MM.1S (cell line): ENCODE results near the gene MAPK8IP2.

Experiments used
- DNase-seq: peaks from one replicate; pipeline ENCODE4 v3.0.0-alpha.2; 2015
- H2AFZ ChIP-seq: fragments of 300-600 bp; sonication (generic); 2 replicates; pipeline ENCODE4 v1.6.0; 2016; ENCODE audit warnings: antibody characterized with exemption, low read length
- H3F3A ChIP-seq: fragments of 300-600 bp; sonication (generic); 2 replicates; pipeline ENCODE4 v1.6.1; 2016; ENCODE audit warnings: mild to moderate bottlenecking, antibody characterized with exemption, low read length, moderate library complexity, mixed read lengths; ENCODE audit not compliant: insufficient read depth
- H3K27ac ChIP-seq: fragments of 300-600 bp; sonication (generic); 2 replicates; pipeline ENCODE4 v1.5.1; 2016; ENCODE audit warnings: mild to moderate bottlenecking, low read length
- H3K27me3 ChIP-seq: fragments of 300-600 bp; sonication (generic); replicated peaks from 2 replicates; pipeline ENCODE4 v1.6.0; 2016; ENCODE audit warnings: low read length; ENCODE audit not compliant: insufficient read depth
- H3K36me3 ChIP-seq: fragments of 300-600 bp; sonication (generic); replicated peaks from 2 replicates; pipeline ENCODE4 v1.6.1; 2016; ENCODE audit warnings: mild to moderate bottlenecking, low read length, mixed read lengths; ENCODE audit not compliant: insufficient read depth
- H3K4me1 ChIP-seq: fragments of 300-600 bp; sonication (generic); 2 replicates; pipeline ENCODE4 v1.6.1; 2016; ENCODE audit warnings: low read length, mixed read lengths
- H3K4me2 ChIP-seq: fragments of 300-600 bp; sonication (generic); 2 replicates; pipeline ENCODE4 v1.6.0; 2016; ENCODE audit warnings: low read depth, low read length
- H3K4me3 ChIP-seq: fragments of 300-600 bp; sonication (generic); 2 replicates; pipeline ENCODE4 v1.5.1; 2016; ENCODE audit warnings: low read length, mixed read lengths
- H3K79me2 ChIP-seq: fragments of 300-600 bp; sonication (generic); 2 replicates; pipeline ENCODE4 v1.6.1; 2016; ENCODE audit warnings: mixed run types, low read length, mixed read lengths
- H3K9ac ChIP-seq: fragments of 300-600 bp; sonication (generic); 2 replicates; pipeline ENCODE4 v1.6.1; 2016; ENCODE audit warnings: low read length, mixed read lengths
- H3K9me2 ChIP-seq: fragments of 300-600 bp; sonication (generic); replicated peaks from 2 replicates; pipeline ENCODE4 v1.6.1; 2016; ENCODE audit warnings: mild to moderate bottlenecking, low read length, mixed read lengths; ENCODE audit not compliant: insufficient read depth
- H3K9me3 ChIP-seq: fragments of 300-600 bp; sonication (generic); replicated peaks from 2 replicates; pipeline ENCODE4 v1.6.1; 2016; ENCODE audit warnings: mild to moderate bottlenecking, low read length, mixed read lengths; ENCODE audit not compliant: insufficient read depth
- H4K20me1 ChIP-seq: fragments of 300-600 bp; sonication (generic); 2 replicates; pipeline ENCODE4 v1.6.1; 2016; ENCODE audit warnings: mild to moderate bottlenecking, low read length, moderate library complexity, mixed read lengths; ENCODE audit not compliant: insufficient read depth
- EZH2 ChIP-seq: fragments of 300-600 bp; sonication (generic); optimal IDR thresholded peaks from 2 replicates; pipeline ENCODE3; 2017; ENCODE audit warnings: low read depth, mild to moderate bottlenecking, antibody characterized with exemption, low read length, mixed read lengths
- EZH2phosphoT487 ChIP-seq: fragments of 300-600 bp; sonication (generic); IDR thresholded peaks from 2 replicates; pipeline ENCODE4 v1.6.1; 2018; ENCODE audit warnings: antibody characterized with exemption, low read length
- TF ChIP-seq, protein P1 (sequence below): fragments of 300-600 bp; sonication (generic); IDR thresholded peaks from 2 replicates; pipeline ENCODE4 v1.5.1; 2016; ENCODE audit warnings: antibody characterized with exemption, low read length, mixed read lengths

The MAPK8IP2 gene

GRCh38 chr22:50570861-50571260 is 29.7 kb upstream of the MAPK8IP2 start:
- Histone ChIP-seq H2AFZ (no peak overlapping the region), H3K36me3 (no peaks in the 10 kb centered on the region), H3F3A (no peaks in the 10 kb centered on the region), H3K4me1 (no peaks in the 10 kb centered on the region), H3K9me3 (no peaks in the 10 kb centered on the region), H3K79me2 (no peaks in the 10 kb centered on the region), H3K27me3 (no peaks in the 10 kb centered on the region), H3K4me2 (no peak overlapping the region), H3K4me3 (no peak overlapping the region), H3K9ac (no peak overlapping the region), H3K27ac (no peak overlapping the region), H4K20me1 (no peaks in the 10 kb centered on the region), H3K9me2 (no peaks in the 10 kb centered on the region)
- TF ChIP-seq, protein P1, sequence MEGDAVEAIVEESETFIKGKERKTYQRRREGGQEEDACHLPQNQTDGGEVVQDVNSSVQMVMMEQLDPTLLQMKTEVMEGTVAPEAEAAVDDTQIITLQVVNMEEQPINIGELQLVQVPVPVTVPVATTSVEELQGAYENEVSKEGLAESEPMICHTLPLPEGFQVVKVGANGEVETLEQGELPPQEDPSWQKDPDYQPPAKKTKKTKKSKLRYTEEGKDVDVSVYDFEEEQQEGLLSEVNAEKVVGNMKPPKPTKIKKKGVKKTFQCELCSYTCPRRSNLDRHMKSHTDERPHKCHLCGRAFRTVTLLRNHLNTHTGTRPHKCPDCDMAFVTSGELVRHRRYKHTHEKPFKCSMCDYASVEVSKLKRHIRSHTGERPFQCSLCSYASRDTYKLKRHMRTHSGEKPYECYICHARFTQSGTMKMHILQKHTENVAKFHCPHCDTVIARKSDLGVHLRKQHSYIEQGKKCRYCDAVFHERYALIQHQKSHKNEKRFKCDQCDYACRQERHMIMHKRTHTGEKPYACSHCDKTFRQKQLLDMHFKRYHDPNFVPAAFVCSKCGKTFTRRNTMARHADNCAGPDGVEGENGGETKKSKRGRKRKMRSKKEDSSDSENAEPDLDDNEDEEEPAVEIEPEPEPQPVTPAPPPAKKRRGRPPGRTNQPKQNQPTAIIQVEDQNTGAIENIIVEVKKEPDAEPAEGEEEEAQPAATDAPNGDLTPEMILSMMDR, result no peak
- TF ChIP-seq EZH2, result no peak
- TF ChIP-seq EZH2phosphoT487, result no peak
- DNase-seq, result no peak

GRCh38 chr22:50571264-50572175 is 29.1 kb upstream of the MAPK8IP2 start:
- H2AFZ ChIP-seq, result no peak overlapping the region
- H3K4me1 ChIP-seq, result no peaks in the 10 kb centered on the region
- H3K4me3 ChIP-seq, result no peak overlapping the region
- H3F3A ChIP-seq, result no peaks in the 10 kb centered on the region
- no peak overlapping the region for H3K27ac ChIP-seq
- TF ChIP-seq EZH2 (no peak), EZH2phosphoT487 (no peak)
- TF ChIP-seq, protein P1, result no peak
- H3K4me2 ChIP-seq, result no peak overlapping the region
- DNase-seq, result no peak
- H3K79me2 ChIP-seq, result no peaks in the 10 kb centered on the region
- no peaks in the 10 kb centered on the region for H3K9me3 ChIP-seq
- no peak overlapping the region for H3K9ac ChIP-seq
- no peaks in the 10 kb centered on the region for H4K20me1 ChIP-seq
- H3K36me3 ChIP-seq, result no peaks in the 10 kb centered on the region
- H3K27me3 ChIP-seq, result no peaks in the 10 kb centered on the region
- no peaks in the 10 kb centered on the region for H3K9me2 ChIP-seq

GRCh38 chr22:50572965-50573364 is 27.6 kb upstream of the MAPK8IP2 start:
- TF ChIP-seq, protein P1, result no peak
- TF ChIP-seq EZH2, result no peak
- TF ChIP-seq EZH2phosphoT487, result no peak
- H3K36me3 ChIP-seq, result no peaks in the 10 kb centered on the region
- no peaks in the 10 kb centered on the region for H3K4me1 ChIP-seq

More at GRCh38 chr22:50572965-50573364, 27.6 kb upstream of the MAPK8IP2 start:
- Histone ChIP-seq H3F3A (no peaks in the 10 kb centered on the region), H3K9ac (no peak overlapping the region), H3K27ac (no peak overlapping the region), H2AFZ (no peak overlapping the region), H3K4me2 (no peak overlapping the region), H3K79me2 (no peaks in the 10 kb centered on the region), H4K20me1 (no peaks in the 10 kb centered on the region), H3K9me2 (no peaks in the 10 kb centered on the region), H3K9me3 (no peaks in the 10 kb centered on the region), H3K4me3 (no peak overlapping the region), H3K27me3 (no peaks in the 10 kb centered on the region)
- no peak for DNase-seq
